Skin epidermis (tissue), 12 donors: ENCODE measurements around the gene BTBD16.

Experiments
- H3K27ac ChIP-seq, 21 experiments: fragments of 200-600 bp; sonication (generic) in 11 of 21; one replicate each; pipeline ENCODE4 v1.5.0; 2020; ENCODE audit warnings: mild to moderate bottlenecking in 3 of 21, inconsistent platforms in 2 of 21, moderate library complexity in 2 of 21
- H3K4me3 ChIP-seq, 7 experiments: fragments of 200-600 bp; sonication (generic) in 2 of 7; one replicate each; pipeline ENCODE4 v1.5.0; 2020; ENCODE audit warnings: inconsistent platforms in 2 of 7, mild to moderate bottlenecking in 2 of 7, moderate library complexity in 1 of 7

The BTBD16 gene

DNA sequence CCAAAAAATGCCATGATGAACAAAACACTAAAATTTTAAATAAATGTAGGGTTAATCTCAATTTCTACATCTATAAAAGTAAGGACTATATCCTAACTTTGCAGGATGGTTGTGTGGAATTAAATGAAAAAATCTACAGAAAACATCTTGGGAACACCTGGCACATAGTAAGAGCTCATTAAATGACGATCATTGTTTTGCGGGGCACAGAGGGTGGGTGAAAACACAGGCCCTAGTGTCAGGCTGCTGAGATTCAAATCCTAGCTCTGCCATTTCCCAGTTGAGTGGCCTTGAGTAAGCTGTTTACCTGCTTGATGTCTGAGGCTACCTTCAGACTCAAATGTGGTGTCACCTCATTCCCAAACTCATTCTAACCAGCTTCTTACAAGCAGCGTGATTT, 35.6 kb downstream of the BTBD16 start:
- Histone ChIP-seq H3K27ac (peak overlapping the region in 17 of 21 experiments; percentile 57 to 95 (median 80)), H3K4me3 (no peak overlapping the region)

DNA sequence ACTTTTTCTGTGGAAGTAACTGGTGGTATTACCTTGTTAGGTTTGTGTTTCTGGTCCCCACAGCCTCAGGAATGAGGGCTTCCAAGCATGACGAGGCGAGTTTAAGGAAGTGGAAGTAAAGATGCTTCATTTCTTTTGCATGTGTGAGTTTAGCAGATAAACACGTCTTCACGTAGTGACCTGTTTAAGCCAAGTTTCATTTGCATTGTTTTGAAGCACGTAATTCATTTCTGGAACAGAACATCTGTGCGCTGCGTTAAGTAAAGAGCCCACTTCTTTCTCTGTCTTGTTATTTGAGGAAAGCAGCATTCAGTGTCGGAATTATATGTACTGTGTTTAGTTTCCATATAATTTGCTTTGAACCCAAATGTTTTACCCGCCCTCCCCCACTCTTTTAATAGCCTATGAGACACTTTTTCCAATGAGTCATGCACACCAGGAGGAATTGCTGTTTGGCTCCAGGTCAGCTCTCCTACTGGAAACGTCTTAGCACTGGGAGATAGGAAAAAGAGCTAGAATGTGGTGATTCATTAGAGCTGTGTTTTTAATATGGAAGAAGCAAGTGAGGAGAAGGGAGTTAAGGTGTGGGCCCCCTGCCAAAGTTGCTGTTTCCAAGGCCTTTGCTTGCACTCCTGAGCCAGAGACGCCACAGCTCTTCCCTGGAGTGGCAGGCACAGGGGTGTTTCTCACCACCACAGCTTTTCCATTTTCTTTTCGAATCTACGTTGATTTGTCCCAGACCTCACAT, 36.7 kb downstream of the BTBD16 start:
- no peak overlapping the region for H3K4me3 ChIP-seq
- peak overlapping the region in 20 of 21 experiments; percentile 65 to 95 (median 81) for H3K27ac ChIP-seq

DNA sequence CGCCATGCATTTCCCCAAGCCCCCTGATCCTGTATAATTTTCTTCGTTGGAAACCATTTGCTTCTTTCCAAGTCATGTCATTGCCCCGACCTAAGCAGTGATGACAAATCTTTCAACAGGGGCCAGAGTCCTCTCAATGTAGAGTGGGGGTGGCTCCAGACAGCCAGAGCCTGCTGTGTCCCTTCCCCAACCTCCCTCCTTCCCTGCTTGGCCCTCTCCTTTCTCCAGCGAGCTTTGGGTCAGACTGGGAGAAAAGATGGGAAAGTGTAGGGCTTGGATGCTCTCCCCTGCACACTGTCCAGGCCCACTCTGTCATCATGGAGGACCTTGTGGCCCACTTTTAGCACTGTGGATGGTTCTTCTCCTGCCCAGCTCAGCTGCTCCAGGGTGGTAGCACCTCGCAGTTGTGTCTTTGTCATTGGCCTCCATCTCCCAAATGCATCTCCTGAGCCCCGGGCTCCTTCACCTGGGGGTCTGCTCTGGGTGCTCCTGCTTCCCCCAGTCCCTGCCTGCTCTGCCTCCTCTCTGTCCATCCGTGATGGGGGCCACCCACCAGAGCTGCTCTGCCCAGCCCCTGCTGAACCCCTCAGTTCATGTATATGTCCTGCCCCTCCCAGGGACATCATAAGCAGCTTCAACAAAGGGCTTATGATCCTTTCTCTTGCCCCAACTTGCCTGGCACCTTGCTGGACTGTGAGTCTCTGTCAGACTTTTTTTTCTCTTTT, 37.5 kb downstream of the BTBD16 start:
- Histone ChIP-seq H3K4me3 (no peak overlapping the region), H3K27ac (peak overlapping the region; percentile 65 to 95 (median 80))

DNA sequence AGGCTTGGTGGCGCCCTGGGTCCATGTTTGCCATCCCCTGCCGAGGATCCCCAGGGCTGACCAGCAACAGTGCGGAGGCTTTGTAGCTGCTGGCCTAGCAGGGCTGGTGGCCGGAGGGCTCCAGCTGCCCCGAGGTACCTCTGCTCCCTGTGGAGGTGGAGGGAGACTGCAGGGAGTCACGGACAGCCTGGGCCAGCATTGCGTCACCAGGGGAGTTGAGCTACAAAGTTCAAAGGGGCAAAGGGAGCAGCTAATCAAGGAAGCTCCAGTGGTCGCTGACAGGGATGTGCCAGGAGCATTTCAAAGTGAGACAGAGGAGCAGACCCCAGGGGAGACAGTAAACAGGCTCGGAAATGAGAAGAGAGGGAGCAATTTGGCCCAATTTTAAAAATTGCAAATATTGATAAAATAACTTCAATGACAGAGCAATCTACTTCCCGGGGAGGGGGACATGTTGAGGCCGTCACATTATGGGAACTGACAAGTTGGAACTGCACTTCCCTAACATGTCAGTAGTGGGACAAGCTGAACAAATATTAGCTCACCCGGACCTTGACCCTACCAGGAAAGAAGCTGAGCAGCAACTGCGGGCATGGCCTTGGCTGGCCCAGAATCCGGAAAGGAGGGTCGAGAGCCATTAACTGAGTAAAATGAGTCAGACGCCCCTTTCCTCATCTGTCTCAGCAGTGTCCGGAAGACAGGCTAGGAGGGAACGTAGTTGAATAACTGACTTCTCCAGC, 39.4 kb downstream of the BTBD16 start:
- Histone ChIP-seq H3K27ac (peak overlapping the region in 11 of 21 experiments; percentile 3 to 94 (median 50)), H3K4me3 (no peak overlapping the region)

DNA sequence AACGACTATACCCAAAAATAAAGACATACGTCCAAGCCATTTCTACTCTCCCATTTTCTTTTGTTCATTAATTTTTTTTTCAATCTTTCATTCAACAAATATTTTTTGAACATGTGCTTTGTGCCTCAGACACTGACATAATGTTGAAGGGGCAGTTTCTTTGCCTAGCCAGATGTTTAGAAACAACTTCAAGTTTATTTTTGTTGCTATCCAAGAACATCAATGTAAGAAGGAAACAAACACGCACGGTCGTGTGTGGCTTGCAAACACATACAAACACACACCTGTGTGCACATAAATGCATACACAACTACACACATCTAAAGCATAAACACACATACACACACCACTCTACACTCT, 39.9 kb downstream of the BTBD16 start:
- Histone ChIP-seq H3K27ac (peak overlapping the region in 1 of 21 experiments; percentile 7), H3K4me3 (no peak overlapping the region)

DNA sequence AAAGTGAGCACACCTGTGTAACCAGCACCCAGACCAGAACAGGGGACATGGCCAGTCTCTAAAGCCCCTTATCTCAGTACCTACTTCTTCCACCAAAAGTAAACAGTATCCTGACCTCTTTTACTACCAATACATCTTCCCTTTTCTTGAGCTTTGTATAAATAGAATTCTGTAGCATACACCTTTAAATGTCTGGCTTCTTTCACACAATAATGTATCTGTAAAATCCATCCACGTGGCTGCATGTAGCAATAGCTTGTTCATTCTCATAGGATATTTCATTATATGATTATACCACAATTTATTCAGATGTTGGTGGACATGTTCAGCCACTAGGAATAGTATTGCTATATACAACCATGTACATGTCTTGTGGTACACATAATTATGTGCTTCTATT, 40.6 kb downstream of the BTBD16 start:
- peak overlapping the region in 1 of 21 experiments; percentile 7 for H3K27ac ChIP-seq
- H3K4me3 ChIP-seq: no peak overlapping the region

DNA sequence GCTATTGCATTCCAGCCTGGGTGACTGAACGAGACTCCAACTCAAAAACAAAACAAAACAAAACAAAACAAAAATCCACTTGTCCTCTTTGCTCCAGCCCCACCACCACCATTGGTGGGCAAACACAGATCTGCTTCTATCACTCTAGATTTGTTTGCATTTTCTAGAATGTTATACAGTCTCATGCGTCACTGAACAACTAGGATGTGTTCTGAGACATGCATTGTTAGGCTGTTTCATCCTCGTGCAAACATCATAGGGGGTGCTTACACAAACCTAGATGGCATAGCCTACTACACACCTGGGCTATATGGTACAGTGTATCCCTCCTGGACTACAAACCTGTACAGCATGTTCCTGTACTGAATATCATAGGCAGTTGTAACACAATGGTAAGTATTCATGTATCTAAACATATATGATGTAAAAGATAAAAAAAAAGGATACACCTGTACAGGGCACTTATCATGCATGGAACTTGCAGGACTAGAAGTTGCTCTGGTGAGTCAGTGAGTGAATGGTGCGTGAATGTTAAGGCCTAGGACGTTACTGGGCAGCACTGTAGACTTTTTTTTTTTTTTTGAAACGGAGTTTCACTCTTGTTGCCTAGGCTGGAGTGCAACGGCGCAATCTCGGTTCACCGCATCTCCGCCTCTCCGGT, 45.3 kb downstream of the BTBD16 start:
- no peak overlapping the region for H3K27ac ChIP-seq
- no peak overlapping the region for H3K4me3 ChIP-seq

DNA sequence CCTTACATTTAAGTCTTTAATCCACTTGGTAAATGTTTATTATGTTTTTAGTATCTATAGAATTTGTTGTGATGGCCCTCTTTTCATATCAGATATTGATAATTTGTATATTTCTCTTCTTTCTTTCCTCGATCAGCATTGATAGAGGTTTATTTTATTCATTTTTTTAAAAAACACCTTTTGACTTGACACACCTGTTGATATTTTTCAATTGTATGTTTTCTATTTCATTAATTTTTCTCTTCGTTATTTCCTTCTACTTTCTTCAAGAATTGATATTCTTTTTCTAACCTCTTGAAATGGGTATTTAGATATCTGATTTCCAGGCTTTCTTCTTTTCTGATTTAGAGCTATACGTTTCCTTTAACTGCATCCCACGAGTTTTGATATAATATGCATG, 50.9 kb downstream of the BTBD16 start:
- no peak overlapping the region for H3K4me3 ChIP-seq
- H3K27ac ChIP-seq: peak overlapping the region in 1 of 21 experiments; percentile 85

DNA sequence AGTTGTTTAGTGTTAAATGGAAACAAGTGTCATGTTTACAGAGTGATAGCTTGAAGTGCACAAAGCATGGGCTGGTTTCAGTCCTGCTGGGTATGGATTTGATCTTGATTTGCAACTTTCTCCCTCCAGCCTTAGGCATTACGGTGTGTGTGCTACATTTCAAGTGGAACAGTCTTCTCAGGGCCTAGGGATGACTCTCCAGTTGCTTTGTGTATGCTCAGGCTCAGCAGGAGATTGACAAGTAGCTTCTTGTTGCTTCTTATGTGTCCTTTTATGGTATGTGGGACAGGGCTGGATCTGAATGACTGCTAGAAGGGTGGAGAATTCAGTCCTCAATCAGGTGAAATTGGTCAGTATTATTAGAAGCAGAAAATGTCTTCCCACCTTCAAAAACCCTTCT, 52.1 kb downstream of the BTBD16 start:
- peak overlapping the region in 6 of 21 experiments; percentile 37 to 85 (median 59) for H3K27ac ChIP-seq

DNA sequence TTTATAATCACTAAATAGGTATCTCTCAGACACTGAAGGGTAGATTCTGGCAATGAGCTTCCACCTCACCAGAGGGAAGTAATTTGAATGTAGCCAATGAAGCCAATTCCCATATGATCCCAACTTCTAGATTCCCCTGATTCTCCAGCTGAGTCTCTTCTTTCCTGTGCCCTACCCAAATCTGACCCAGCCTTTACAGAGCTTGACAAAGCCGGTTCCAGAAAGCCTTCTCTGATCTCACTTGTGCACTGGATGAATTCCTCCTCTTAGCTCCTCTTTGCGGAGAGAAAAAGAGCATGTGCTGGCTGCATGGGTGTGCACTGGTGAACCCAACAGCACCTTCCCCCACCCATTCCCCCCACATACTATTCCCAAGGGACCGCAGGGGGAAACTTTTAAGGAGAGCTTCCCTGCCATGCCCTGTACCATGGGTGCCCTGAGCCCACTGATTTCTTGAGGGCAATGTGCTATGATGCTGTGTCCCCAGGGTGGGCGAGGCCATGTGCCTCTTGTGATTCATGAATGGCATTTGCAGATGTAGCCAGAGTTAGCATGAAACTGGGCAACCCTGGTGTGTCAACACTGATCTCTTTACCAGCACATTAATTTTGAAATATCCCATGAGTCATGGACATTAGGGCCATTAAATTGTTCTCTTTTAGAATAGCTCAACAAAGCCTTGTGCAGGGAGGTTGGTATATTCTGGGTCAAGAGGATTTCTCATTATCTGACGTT, 53.0 kb downstream of the BTBD16 start:
- peak overlapping the region in 13 of 21 experiments; percentile 16 to 85 (median 54) for H3K27ac ChIP-seq

More for the DNA sequence above, 52.1 kb downstream of the BTBD16 start:
- H3K4me3 ChIP-seq: no peak overlapping the region

DNA sequence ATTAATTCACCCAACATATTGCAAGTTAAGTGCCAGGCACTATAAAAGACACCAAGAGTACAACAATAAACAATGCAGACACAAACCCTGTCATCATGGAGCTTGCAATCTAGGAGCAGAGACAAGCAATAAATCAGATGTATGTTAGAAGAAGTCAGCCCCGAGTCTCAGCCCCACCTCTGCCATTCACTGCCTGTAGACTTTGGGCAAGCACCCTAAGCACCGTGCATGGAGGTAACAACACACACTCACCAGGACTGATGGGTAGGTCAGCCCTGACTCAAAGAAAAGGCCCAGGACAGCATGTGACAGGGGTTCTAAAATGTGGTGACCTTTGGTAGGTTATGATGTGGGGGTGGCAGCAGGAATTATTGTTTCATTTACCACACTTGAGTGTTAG, 54.1 kb downstream of the BTBD16 start:
- H3K4me3 ChIP-seq: no peak overlapping the region
- peak overlapping the region in 2 of 21 experiments; percentile 54 to 67 for H3K27ac ChIP-seq

More for the DNA sequence above, 53.0 kb downstream of the BTBD16 start:
- no peak overlapping the region for H3K4me3 ChIP-seq

DNA sequence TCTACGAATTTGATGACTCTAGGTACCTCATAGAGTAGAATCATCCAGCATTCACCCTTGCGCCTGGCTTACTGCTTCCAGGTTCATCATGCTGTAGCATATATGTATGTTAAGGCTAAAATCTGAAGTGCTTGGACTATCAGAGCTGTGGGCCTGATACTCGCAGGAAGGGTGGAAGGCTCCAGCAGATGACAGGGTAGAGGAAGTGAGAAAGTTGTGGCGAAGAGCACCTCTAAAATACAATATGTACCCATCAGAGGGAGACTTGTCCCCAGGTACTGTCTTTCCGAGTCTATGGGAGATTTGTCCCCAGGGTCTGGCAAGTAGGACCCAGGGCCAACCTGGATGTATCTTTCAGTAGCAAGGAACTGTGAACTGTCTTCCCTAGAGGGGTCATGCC, 55.3 kb downstream of the BTBD16 start:
- Histone ChIP-seq H3K4me3 (no peak overlapping the region), H3K27ac (no peak overlapping the region)

DNA sequence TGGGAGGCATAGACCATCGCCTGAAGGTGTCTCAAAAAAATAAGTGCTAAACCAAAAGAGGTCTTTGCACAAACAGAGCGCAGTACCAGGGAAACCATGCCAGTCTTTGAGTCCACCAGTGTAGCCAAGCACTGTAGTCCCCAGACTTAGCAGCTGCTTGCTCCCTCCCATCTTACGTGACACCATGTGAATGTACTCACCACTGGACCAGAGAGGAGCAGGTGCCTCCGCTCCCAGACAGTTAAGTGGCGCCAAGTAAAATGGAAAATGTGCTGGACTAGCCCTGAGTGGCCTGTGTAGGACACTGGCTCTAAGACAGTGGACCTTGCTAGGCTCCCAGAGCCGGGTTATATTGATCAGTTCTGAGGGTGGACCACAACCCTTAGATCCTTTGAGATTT, 55.7 kb downstream of the BTBD16 start:
- Histone ChIP-seq H3K27ac (no peak overlapping the region), H3K4me3 (no peak overlapping the region)

DNA sequence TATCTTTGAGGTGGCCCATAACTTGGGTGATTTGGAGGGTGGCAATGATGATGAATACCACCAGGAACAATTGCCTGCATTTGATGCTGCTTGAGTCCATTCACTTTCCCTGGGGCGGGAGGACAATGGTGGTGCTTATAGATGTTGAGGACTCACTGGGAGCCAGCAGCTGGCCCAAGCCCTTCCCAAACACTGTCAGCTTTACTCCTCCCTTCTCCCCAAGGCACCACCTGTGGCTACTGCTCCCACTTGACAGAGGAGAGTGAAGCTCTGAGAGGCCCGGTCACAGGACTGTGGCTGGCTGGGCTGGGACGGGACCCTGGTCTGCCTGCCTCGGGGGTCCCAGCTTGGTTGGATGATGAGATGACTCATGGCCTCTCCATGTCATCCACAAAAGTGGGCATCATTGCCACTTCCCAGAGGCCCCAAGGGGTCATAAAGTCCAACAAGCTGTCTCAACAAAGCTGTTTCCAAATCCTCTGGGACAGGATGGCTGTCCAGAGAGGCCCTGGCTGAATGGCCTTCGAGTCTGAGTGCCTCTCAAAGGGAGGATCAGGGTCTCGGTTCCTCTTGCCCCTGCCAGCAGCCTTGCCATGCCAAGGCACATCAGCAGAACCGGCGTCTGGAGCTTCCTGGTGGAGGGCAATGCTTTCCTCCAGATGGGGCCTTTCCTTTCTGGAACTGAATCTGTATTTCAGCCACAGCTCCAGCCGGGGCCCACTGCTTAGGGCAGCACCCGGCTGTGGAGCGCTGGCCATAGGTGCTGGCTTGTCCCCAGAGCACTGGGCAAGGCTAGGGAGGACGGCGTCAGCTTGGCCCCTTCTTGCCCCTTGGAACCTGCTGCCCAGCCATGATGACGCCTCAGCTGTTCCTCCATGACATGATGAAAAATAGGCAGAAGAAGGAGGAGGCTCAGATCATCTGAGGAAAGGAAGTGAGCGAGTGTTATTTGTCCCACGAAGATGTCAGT, 56.4 kb downstream of the BTBD16 start:
- H3K27ac ChIP-seq: no peak overlapping the region
- no peak overlapping the region for H3K4me3 ChIP-seq

DNA sequence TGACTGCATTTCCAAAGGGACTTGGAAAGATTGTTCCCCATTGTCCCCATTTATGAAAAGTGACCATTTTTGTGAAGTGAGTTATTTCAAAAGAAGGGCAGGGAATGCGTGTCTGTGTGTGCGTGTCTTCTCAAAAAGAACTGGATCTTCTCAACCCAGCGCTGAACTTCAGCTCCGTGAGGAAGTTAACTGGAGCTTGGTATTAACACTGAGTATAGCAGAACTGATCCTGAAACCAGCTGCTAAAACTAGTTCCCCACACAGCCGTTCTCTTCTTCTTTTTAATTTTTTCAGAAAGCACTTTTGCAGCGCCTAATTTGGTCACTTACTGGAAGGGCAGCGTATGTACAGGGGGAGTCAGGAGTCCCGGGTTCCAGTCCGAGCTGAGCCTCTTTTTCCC, 57.6 kb downstream of the BTBD16 start:
- no peak overlapping the region for H3K4me3 ChIP-seq
- H3K27ac ChIP-seq: no peak overlapping the region

DNA sequence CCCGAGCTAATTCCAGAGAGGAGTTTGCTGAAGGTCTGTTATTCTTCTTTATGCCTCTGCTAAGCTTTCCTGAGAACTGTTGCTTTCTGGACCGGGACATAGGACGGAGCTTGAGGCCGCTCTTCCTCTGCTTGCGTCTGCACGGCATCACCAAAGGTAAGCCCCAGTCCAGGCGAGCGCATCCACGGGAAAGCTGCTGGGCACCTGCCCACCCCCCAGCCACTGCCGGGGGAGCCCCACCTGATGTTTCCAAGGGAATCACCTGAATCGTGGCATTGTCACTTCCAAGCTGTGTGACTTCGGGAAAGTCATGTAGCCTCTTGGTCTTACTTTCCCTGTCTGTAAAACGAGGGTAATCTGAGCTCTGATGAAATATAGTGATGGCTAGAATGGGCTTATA, 58.3 kb downstream of the BTBD16 start:
- H3K4me3 ChIP-seq: no peak overlapping the region
- H3K27ac ChIP-seq: no peak overlapping the region

DNA sequence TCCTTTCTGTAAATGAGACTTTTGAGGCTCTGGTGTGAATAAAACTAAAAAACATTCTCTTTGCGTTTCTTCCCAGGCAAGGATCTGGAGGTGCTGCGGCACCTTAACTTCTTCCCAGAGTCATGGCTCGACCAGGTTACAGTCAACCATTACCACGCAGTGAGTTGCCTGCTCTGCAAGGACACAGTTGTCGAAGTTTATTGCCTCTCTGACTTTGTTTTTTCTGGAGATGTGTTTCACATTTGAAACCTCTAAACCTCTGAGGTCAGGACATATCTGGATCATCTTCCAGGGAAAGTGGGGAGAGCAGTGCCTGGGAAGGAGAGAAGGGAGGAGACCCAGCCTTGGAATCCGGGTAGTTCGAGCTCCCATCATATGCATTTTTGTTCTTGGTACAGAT, 60.0 kb downstream of the BTBD16 start:
- H3K4me3 ChIP-seq: no peak overlapping the region

More for the DNA sequence above, 60.0 kb downstream of the BTBD16 start:
- no peak overlapping the region for H3K27ac ChIP-seq
